Upper lobe of left lung (tissue), 6 donors: ENCODE measurements around the gene ATG3. TPM values are rescaled to one million over a fixed set of nuclear protein-coding genes. Genes with fewer than 3 reads are reported as not detected.

Source experiments
- ATAC-seq, 2 donors: fragments of 200-7000 bp; cut with Tn5 transposase; one replicate each; pipeline ENCODE4 v1.9.1; 2022; ENCODE audit warnings: mild to moderate bottlenecking in 2 of 2, moderate library complexity in 2 of 2; ENCODE audit not compliant: low FRiP score in 2 of 2
- DNase-seq, 2 donors: peaks; one replicate each; pipeline ENCODE4 v3.0.0-alpha.2; 2019 to 2020
- H3K27ac ChIP-seq, 4 donors: fragments of 200-600 bp; sonication (generic); one replicate each; pipeline ENCODE4 v1.5.1; 2016 to 2019
- H3K27me3 ChIP-seq, 4 donors: fragments of 200-600 bp; sonication (generic); one replicate each; pipeline ENCODE4 v1.5.1; 2017 to 2019
- H3K36me3 ChIP-seq, 4 donors: fragments of 200-600 bp; sonication (generic); one replicate each; pipeline ENCODE4 v1.5.1; 2016 to 2019
- H3K4me1 ChIP-seq, 4 donors: fragments of 200-600 bp; sonication (generic); one replicate each; pipeline ENCODE4 v1.5.1; 2018 to 2019
- H3K4me3 ChIP-seq, 4 donors: fragments of 200-600 bp; sonication (generic); one replicate each; pipeline ENCODE4 v1.5.1; 2017 to 2019; ENCODE audit warnings: mild to moderate bottlenecking in 2 of 4, moderate library complexity in 1 of 4
- H3K9me3 ChIP-seq, 4 donors: fragments of 200-600 bp; sonication (generic); one replicate each; pipeline ENCODE4 v1.5.1; 2018 to 2019
- CTCF ChIP-seq, 6 experiments: fragments of 450-650 bp in 4 of 6; fragments of 200-600 bp in 2 of 6; sonication (generic) in 2 of 6; IDR thresholded peaks; one replicate each; pipeline ENCODE4 v1.5.1; 2016 to 2019; ENCODE audit warnings: antibody characterized with exemption in 6 of 6
- EP300 ChIP-seq, 4 donors: sonication (generic); formaldehyde crosslinking; IDR thresholded peaks; one replicate each; pipeline ENCODE4 v1.5.1; 2017; ENCODE audit warnings: antibody characterized with exemption in 4 of 4, control low read depth in 2 of 4
- POLR2A ChIP-seq, 4 donors: fragments of 450-650 bp; IDR thresholded peaks; one replicate each; pipeline ENCODE4 v1.5.1; 2016 to 2017; ENCODE audit warnings: antibody characterized with exemption in 4 of 4, mild to moderate bottlenecking in 2 of 4
- POLR2AphosphoS5 ChIP-seq, 2 donors: sonication (generic); formaldehyde crosslinking; IDR thresholded peaks; one replicate each; pipeline ENCODE4 v1.5.1; 2017; ENCODE audit warnings: antibody characterized with exemption in 2 of 2
- WGBS, 2 donors: methylation state at CpG; one replicate each; pipeline ENCODE4 v1.1.5; 2017 to 2018; 5-methylcytosine and 5-hydroxymethylcytosine counted together
- total RNA-seq, 6 donors: library from RNA; depleted of rRNA in 4 of 6; stranded (reverse); fragments of >200 nt in 4 of 6; gene quantifications; one replicate each; pipeline versions ENCODE4 v1.1.0 to v1.2.1, GENCODE V29; 2016 to 2021
- donor health status: DM: no; HTN: no; CAD: no; lungs with moderate emphysema.
- donor health status: DM: no; HTN: yes; CAD: no; lungs with severe emphysema.

ATG3 gene
- total RNA-seq, 6 donors from 2014 or later = 24.9 to 73.0 (median 57.5) TPM

GRCh38 chr3:112505907-112506306 lies 55.9 kb downstream of the ATG3 start:
- Histone ChIP-seq H3K4me3 (no peak overlapping the region), H3K27ac (no peak overlapping the region), H3K27me3 (no peaks in the 10 kb centered on the region), H3K9me3 (no peaks in the 10 kb centered on the region), H3K4me1 (no peaks in the 10 kb centered on the region), H3K36me3 (no peaks in the 10 kb centered on the region)
- no peak for TF ChIP-seq EP300 (IDR thresholded peaks at IDR 0.05)
- no peak for TF ChIP-seq POLR2A (IDR thresholded peaks at IDR 0.05)
- TF ChIP-seq CTCF (IDR thresholded peaks at IDR 0.05) = no peak
- TF ChIP-seq POLR2AphosphoS5 (IDR thresholded peaks at IDR 0.05) = no peak
- DNase-seq (no peak), ATAC-seq (no peak)
- 29 to 39% methylated on average over 2 of the region's 2 CpGs for WGBS, 2 donors

- Histone ChIP-seq H3K27ac (no peak overlapping the region), H3K27me3 (no peaks in the 10 kb centered on the region), H3K9me3 (no peaks in the 10 kb centered on the region), H3K4me1 (no peaks in the 10 kb centered on the region), H3K36me3 (no peaks in the 10 kb centered on the region), H3K4me3 (no peak overlapping the region)
- ATAC-seq (no peak), DNase-seq (no peak)
- TF ChIP-seq EP300 (IDR thresholded peaks at IDR 0.05) (no peak), POLR2AphosphoS5 (IDR thresholded peaks at IDR 0.05) (no peak), CTCF (IDR thresholded peaks at IDR 0.05) (no peak), POLR2A (IDR thresholded peaks at IDR 0.05) (no peak)
- 79 to 83% methylated on average over 3 of the region's 3 CpGs for WGBS, 2 donors
Observed at GRCh38 chr3:112504123-112504522, 57.6 kb downstream of the ATG3 start.

- ATAC-seq = no peak
Observed at GRCh38 chr3:112503304-112503972, 58.3 kb downstream of the ATG3 start.

GRCh38 chr3:112500621-112501020 lies 61.1 kb downstream of the ATG3 start:
- H3K27ac ChIP-seq = no peak overlapping the region
- H3K27me3 ChIP-seq = no peaks in the 10 kb centered on the region
- DNase-seq (no peak), ATAC-seq (no peak)
- 82 to 88% methylated on average over 2 of the region's 2 CpGs for WGBS, 2 donors
- no peak overlapping the region for H3K4me3 ChIP-seq
- H3K9me3 ChIP-seq = no peaks in the 10 kb centered on the region
- H3K4me1 ChIP-seq = no peaks in the 10 kb centered on the region
- no peaks in the 10 kb centered on the region for H3K36me3 ChIP-seq
- TF ChIP-seq CTCF (IDR thresholded peaks at IDR 0.05) = no peak
- TF ChIP-seq POLR2AphosphoS5 (IDR thresholded peaks at IDR 0.05) = no peak
- no peak for TF ChIP-seq EP300 (IDR thresholded peaks at IDR 0.05)
- TF ChIP-seq POLR2A (IDR thresholded peaks at IDR 0.05) = no peak

More at GRCh38 chr3:112503304-112503972, 58.3 kb downstream of the ATG3 start:
- H3K27ac ChIP-seq = no peak overlapping the region
- H3K27me3 ChIP-seq = no peaks in the 10 kb centered on the region
- H3K4me1 ChIP-seq = no peaks in the 10 kb centered on the region
- no peak overlapping the region for H3K4me3 ChIP-seq
- H3K9me3 ChIP-seq = no peaks in the 10 kb centered on the region
- TF ChIP-seq CTCF (IDR thresholded peaks at IDR 0.05) (no peak), POLR2AphosphoS5 (IDR thresholded peaks at IDR 0.05) (no peak), POLR2A (IDR thresholded peaks at IDR 0.05) (no peak), EP300 (IDR thresholded peaks at IDR 0.05) (no peak)
- no peaks in the 10 kb centered on the region for H3K36me3 ChIP-seq
- 92 to 95% methylated on average over 4 of the region's 4 CpGs for WGBS, 2 donors
- no peak for DNase-seq
